K562 (cell line): ENCODE results near the gene CTDSPL.

Experiments used
- ATF1 ChIP-seq, 2 experiments: fragments of 450-650 bp in 1 of 2; IDR thresholded peaks; 2 replicates each; pipeline ENCODE4 v1.6.1; 2016; ENCODE audit warnings: missing compliant biosample characterization in 1 of 2, missing genetic modification characterization in 1 of 2
- ATF3 ChIP-seq, 2 experiments: fragments of 450-650 bp in 1 of 2; sonication (generic) in 1 of 2; formaldehyde crosslinking in 1 of 2; IDR thresholded peaks in 1 of 2; conservative IDR thresholded peaks in 1 of 2; 2 replicates each; pipeline versions ENCODE4 v1.6.1 to v1.8.1; 2016 to 2023; ENCODE audit warnings: mild to moderate bottlenecking in 2 of 2, moderate library complexity in 2 of 2, inconsistent platforms in 1 of 2, missing genetic modification reagents in 1 of 2
- CTCF ChIP-seq, 3 experiments: IDR thresholded peaks in 2 of 3; conservative IDR thresholded peaks in 1 of 3; 2 replicates each; pipeline ENCODE4 v1.5.1; 2011 to 2012; ENCODE audit warnings: low read length in 3 of 3, mild to moderate bottlenecking in 3 of 3, control low read depth in 2 of 3, improper control_type of control experiment in 1 of 3, inconsistent platforms in 1 of 3, low read depth in 1 of 3, mixed read lengths in 1 of 3, moderate library complexity in 1 of 3; ENCODE audit not compliant: insufficient read depth in 2 of 3
- FOXA1 ChIP-seq: fragments of 450-650 bp; IDR thresholded peaks from 2 replicates; pipeline ENCODE4 v1.6.1; 2016; ENCODE audit warnings: mild to moderate bottlenecking, borderline replicate concordance
- FOXM1 ChIP-seq, 2 experiments: fragments of 450-650 bp in 1 of 2; sonication (generic) in 1 of 2; formaldehyde crosslinking in 1 of 2; IDR thresholded peaks; 2 replicates each; pipeline versions ENCODE4 v1.6.1 to v1.9.0; 2017 to 2022; ENCODE audit warnings: low read depth in 2 of 2, mild to moderate bottlenecking in 2 of 2, missing genetic modification reagents in 1 of 2, moderate library complexity in 1 of 2
- POLR2A ChIP-seq: fragments of 450-650 bp; conservative IDR thresholded peaks from 2 replicates; pipeline ENCODE4 v1.6.1; 2016
- STAT5B ChIP-seq: fragments of 250-450 bp; sonication (Bioruptor Pico); IDR thresholded peaks from 2 replicates; pipeline ENCODE4 v1.8.0; 2021; ENCODE audit warnings: mild to moderate bottlenecking, inconsistent platforms
- TAF1 ChIP-seq: IDR thresholded peaks from 2 replicates; pipeline ENCODE4 v1.6.1; 2011; ENCODE audit warnings: mild to moderate bottlenecking, low read length, moderate library complexity; ENCODE audit not compliant: insufficient read depth, control insufficient read depth, severe bottlenecking; ENCODE audit errors: extremely low read depth
- ZBTB7A ChIP-seq: IDR thresholded peaks from 2 replicates; pipeline ENCODE4 v1.6.1; 2011; ENCODE audit warnings: low read depth, mild to moderate bottlenecking, low read length, moderate library complexity, borderline replicate concordance; ENCODE audit not compliant: control insufficient read depth
- ZNF133 ChIP-seq: fragments of 250-450 bp; sonication (Bioruptor Pico); IDR thresholded peaks from 2 replicates; pipeline ENCODE4 v1.4.0; 2020; ENCODE audit warnings: mild to moderate bottlenecking
- ZNF785 ChIP-seq: fragments of 250-450 bp; sonication (Bioruptor Pico); IDR thresholded peaks from 2 replicates; pipeline ENCODE4 v1.4.0; 2020; ENCODE audit warnings: mild to moderate bottlenecking
- TF ChIP-seq, protein P1 (sequence below): fragments of 150-350 bp; conservative IDR thresholded peaks from 2 replicates; pipeline ENCODE4 v1.6.1; 2014; ENCODE audit warnings: low read length
- TF ChIP-seq, protein P2 (sequence below): fragments of 200-800 bp; sonication (Bioruptor generic); IDR thresholded peaks from 2 replicates; pipeline ENCODE4 v1.6.1; 2016; ENCODE audit warnings: missing genetic modification characterization, missing compliant biosample characterization
- TF ChIP-seq, protein P3 (sequence below): sonication (generic); formaldehyde crosslinking; IDR thresholded peaks from 2 replicates; pipeline ENCODE4 v1.8.0; 2022; ENCODE audit warnings: missing genetic modification reagents, mild to moderate bottlenecking, borderline replicate concordance

- TF ChIP-seq ATF1 (CRISPR knock-in tag; IDR thresholded peaks at IDR 0.05): no peak
- TF ChIP-seq ATF1 (tag; IDR thresholded peaks at IDR 0.05): no peak
- TF ChIP-seq ZNF785 (CRISPR knock-in tag): no peak
- TF ChIP-seq, protein P1, sequence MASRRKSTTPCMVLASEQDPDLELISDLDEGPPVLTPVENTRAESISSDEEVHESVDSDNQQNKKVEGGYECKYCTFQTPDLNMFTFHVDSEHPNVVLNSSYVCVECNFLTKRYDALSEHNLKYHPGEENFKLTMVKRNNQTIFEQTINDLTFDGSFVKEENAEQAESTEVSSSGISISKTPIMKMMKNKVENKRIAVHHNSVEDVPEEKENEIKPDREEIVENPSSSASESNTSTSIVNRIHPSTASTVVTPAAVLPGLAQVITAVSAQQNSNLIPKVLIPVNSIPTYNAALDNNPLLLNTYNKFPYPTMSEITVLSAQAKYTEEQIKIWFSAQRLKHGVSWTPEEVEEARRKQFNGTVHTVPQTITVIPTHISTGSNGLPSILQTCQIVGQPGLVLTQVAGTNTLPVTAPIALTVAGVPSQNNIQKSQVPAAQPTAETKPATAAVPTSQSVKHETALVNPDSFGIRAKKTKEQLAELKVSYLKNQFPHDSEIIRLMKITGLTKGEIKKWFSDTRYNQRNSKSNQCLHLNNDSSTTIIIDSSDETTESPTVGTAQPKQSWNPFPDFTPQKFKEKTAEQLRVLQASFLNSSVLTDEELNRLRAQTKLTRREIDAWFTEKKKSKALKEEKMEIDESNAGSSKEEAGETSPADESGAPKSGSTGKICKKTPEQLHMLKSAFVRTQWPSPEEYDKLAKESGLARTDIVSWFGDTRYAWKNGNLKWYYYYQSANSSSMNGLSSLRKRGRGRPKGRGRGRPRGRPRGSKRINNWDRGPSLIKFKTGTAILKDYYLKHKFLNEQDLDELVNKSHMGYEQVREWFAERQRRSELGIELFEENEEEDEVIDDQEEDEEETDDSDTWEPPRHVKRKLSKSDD: no peak
- TF ChIP-seq ZBTB7A: no peak
- TF ChIP-seq CTCF (IDR thresholded peaks at IDR 0.05 in 2 of 3, conservative IDR thresholded peaks at IDR 0.05 in 1 of 3; ENCODE audit: insufficient read depth in 2 of 3, low read depth in 1 of 3, low read length in 3 of 3): no peak
- no peak for TF ChIP-seq TAF1
- TF ChIP-seq, protein P2, sequence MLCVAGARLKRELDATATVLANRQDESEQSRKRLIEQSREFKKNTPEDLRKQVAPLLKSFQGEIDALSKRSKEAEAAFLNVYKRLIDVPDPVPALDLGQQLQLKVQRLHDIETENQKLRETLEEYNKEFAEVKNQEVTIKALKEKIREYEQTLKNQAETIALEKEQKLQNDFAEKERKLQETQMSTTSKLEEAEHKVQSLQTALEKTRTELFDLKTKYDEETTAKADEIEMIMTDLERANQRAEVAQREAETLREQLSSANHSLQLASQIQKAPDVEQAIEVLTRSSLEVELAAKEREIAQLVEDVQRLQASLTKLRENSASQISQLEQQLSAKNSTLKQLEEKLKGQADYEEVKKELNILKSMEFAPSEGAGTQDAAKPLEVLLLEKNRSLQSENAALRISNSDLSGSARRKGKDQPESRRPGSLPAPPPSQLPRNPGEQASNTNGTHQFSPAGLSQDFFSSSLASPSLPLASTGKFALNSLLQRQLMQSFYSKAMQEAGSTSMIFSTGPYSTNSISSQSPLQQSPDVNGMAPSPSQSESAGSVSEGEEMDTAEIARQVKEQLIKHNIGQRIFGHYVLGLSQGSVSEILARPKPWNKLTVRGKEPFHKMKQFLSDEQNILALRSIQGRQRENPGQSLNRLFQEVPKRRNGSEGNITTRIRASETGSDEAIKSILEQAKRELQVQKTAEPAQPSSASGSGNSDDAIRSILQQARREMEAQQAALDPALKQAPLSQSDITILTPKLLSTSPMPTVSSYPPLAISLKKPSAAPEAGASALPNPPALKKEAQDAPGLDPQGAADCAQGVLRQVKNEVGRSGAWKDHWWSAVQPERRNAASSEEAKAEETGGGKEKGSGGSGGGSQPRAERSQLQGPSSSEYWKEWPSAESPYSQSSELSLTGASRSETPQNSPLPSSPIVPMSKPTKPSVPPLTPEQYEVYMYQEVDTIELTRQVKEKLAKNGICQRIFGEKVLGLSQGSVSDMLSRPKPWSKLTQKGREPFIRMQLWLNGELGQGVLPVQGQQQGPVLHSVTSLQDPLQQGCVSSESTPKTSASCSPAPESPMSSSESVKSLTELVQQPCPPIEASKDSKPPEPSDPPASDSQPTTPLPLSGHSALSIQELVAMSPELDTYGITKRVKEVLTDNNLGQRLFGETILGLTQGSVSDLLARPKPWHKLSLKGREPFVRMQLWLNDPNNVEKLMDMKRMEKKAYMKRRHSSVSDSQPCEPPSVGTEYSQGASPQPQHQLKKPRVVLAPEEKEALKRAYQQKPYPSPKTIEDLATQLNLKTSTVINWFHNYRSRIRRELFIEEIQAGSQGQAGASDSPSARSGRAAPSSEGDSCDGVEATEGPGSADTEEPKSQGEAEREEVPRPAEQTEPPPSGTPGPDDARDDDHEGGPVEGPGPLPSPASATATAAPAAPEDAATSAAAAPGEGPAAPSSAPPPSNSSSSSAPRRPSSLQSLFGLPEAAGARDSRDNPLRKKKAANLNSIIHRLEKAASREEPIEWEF (CRISPR knock-in tag): no peak
- TF ChIP-seq STAT5B (CRISPR knock-in tag): no peak
- TF ChIP-seq POLR2A: no peak
- no peak for TF ChIP-seq FOXM1 (IDR thresholded peaks at IDR 0.05; ENCODE audit: low read depth)
- TF ChIP-seq FOXM1 (CRISPR knock-in tag; IDR thresholded peaks at IDR 0.05; ENCODE audit: low read depth): no peak
- no peak for TF ChIP-seq ZNF133 (CRISPR knock-in tag)
- TF ChIP-seq, protein P3, sequence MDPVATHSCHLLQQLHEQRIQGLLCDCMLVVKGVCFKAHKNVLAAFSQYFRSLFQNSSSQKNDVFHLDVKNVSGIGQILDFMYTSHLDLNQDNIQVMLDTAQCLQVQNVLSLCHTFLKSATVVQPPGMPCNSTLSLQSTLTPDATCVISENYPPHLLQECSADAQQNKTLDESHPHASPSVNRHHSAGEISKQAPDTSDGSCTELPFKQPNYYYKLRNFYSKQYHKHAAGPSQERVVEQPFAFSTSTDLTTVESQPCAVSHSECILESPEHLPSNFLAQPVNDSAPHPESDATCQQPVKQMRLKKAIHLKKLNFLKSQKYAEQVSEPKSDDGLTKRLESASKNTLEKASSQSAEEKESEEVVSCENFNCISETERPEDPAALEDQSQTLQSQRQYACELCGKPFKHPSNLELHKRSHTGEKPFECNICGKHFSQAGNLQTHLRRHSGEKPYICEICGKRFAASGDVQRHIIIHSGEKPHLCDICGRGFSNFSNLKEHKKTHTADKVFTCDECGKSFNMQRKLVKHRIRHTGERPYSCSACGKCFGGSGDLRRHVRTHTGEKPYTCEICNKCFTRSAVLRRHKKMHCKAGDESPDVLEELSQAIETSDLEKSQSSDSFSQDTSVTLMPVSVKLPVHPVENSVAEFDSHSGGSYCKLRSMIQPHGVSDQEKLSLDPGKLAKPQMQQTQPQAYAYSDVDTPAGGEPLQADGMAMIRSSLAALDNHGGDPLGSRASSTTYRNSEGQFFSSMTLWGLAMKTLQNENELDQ (CRISPR knock-in tag): no peak
- no peak for TF ChIP-seq FOXA1
- no peak for TF ChIP-seq ATF3 (IDR thresholded peaks at IDR 0.05)
- no peak for TF ChIP-seq ATF3 (CRISPR knock-in tag; conservative IDR thresholded peaks at IDR 0.05)
Measured at GRCh38 chr3:37891227-37891626, 29.5 kb downstream of the CTDSPL start.
